OCI-LY3 (cell line): ENCODE measurements around the gene SLC20A1.

Source experiments
- H2AFZ ChIP-seq: fragments of 200-600, 300-600 bp; shearing (Covaris generic); 2 replicates; pipeline ENCODE4 v1.6.0; 2014; ENCODE audit warnings: antibody characterized with exemption, low read depth, low read length
- H3K27ac ChIP-seq: fragments of 200-600, 300-600 bp; sonication (generic); 2 replicates; pipeline ENCODE4 v1.5.1; 2014; ENCODE audit warnings: mild to moderate bottlenecking, low read length, moderate library complexity, mixed read lengths
- H3K27me3 ChIP-seq: fragments of 200-600, 300-600 bp; sonication (generic); 2 replicates; pipeline ENCODE4 v1.6.1; 2014; ENCODE audit warnings: low read depth, low read length, mixed read lengths
- H3K36me3 ChIP-seq: fragments of 200-600, 300-600 bp; sonication (generic); replicated peaks from 2 replicates; pipeline ENCODE3; 2014; ENCODE audit warnings: low read depth, low read length, mixed read lengths
- H3K4me1 ChIP-seq: fragments of 300-600, 200-600 bp; sonication (generic); 2 replicates; pipeline ENCODE4 v1.6.1; 2014; ENCODE audit warnings: low read length, mixed read lengths
- H3K4me2 ChIP-seq: fragments of 200-600, 300-600 bp; sonication (generic); 2 replicates; pipeline ENCODE4 v1.6.1; 2014; ENCODE audit warnings: low read length, mixed read lengths
- H3K4me3 ChIP-seq: fragments of 300-600, 200-600 bp; sonication (generic); 2 replicates; pipeline ENCODE4 v1.5.1; 2014; ENCODE audit warnings: antibody characterized with exemption, mild to moderate bottlenecking, low read length, moderate library complexity
- H3K79me2 ChIP-seq: fragments of 300-600, 200-600 bp; shearing (Covaris generic); 2 replicates; pipeline ENCODE4 v1.6.1; 2014; ENCODE audit warnings: mild to moderate bottlenecking, low read length, mixed read lengths
- H3K9ac ChIP-seq: fragments of 300-600, 200-600 bp; shearing (Covaris generic); 2 replicates; pipeline ENCODE4 v1.6.0; 2014; ENCODE audit warnings: mild to moderate bottlenecking, low read length, moderate library complexity
- H3K9me3 ChIP-seq: fragments of 200-600, 300-600 bp; shearing (Covaris generic); 2 replicates; pipeline ENCODE4 v1.6.1; 2014; ENCODE audit warnings: low read length, mixed read lengths; ENCODE audit not compliant: insufficient read depth
- H4K20me1 ChIP-seq: fragments of 200-600, 300-600 bp; sonication (generic); 2 replicates; pipeline ENCODE4 v1.6.1; 2016; ENCODE audit warnings: low read length, mixed read lengths; ENCODE audit not compliant: insufficient read depth
- CTCF ChIP-seq: fragments of 200-600, 300-600 bp; sonication (generic); IDR thresholded peaks from 2 replicates; pipeline ENCODE4 v1.5.1; 2014; ENCODE audit warnings: antibody characterized with exemption, low read length, low read depth
- EZH2phosphoT487 ChIP-seq: fragments of 200-600 bp; shearing (Covaris generic); IDR thresholded peaks from 2 replicates; pipeline ENCODE4 v1.6.1; 2018; ENCODE audit warnings: antibody characterized with exemption, mixed run types, low read depth

The SLC20A1 gene

DNA sequence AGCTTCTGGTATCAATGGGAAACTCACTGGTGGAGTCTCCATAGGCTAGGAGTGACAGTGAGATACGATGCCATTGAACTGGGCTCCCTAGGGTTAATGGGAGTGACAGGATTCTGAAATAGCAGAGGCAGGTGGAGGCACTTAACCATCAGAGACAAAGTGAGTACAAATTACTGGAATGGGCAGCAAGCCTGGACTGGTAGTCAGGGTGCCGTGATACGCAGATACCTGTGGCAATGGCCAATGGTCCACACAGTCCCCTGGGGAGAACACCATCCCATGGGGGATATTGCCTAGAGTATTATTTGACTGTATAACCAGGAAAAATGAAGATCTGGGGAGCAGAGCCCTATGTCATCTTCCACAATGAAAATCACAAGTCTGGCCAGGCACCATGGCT is 44.0 kb upstream of the SLC20A1 start:
- H3K4me2 ChIP-seq = no peak overlapping the region
- H3K4me1 ChIP-seq = no peaks in the 10 kb centered on the region
- no peaks in the 10 kb centered on the region for H3K9me3 ChIP-seq
- no peak overlapping the region for H3K4me3 ChIP-seq
- H2AFZ ChIP-seq = no peak overlapping the region
- no peak for TF ChIP-seq CTCF
- no peak for TF ChIP-seq EZH2phosphoT487
- H4K20me1 ChIP-seq = no peaks in the 10 kb centered on the region
- no peaks in the 10 kb centered on the region for H3K36me3 ChIP-seq
- no peak overlapping the region for H3K9ac ChIP-seq
- no peaks in the 10 kb centered on the region for H3K79me2 ChIP-seq
- H3K27ac ChIP-seq = no peak overlapping the region
- H3K27me3 ChIP-seq = no peaks in the 10 kb centered on the region

GRCh38 chr2:112602917-112603316 is 42.8 kb upstream of the SLC20A1 start:
- Histone ChIP-seq H2AFZ (no peak overlapping the region), H4K20me1 (no peaks in the 10 kb centered on the region), H3K9me3 (no peaks in the 10 kb centered on the region), H3K27ac (no peak overlapping the region), H3K27me3 (no peaks in the 10 kb centered on the region), H3K4me1 (no peaks in the 10 kb centered on the region), H3K36me3 (no peaks in the 10 kb centered on the region), H3K79me2 (no peaks in the 10 kb centered on the region), H3K4me2 (no peak overlapping the region), H3K9ac (no peak overlapping the region), H3K4me3 (no peak overlapping the region)
- TF ChIP-seq CTCF (no peak), EZH2phosphoT487 (no peak)

- no peaks in the 10 kb centered on the region for H4K20me1 ChIP-seq
- no peak overlapping the region for H3K4me3 ChIP-seq
Observed at GRCh38 chr2:112603731-112604130, 42.0 kb upstream of the SLC20A1 start.

GRCh38 chr2:112604952-112605351 is 40.8 kb upstream of the SLC20A1 start:
- H4K20me1 ChIP-seq = no peaks in the 10 kb centered on the region
- H3K9me3 ChIP-seq = no peaks in the 10 kb centered on the region
- H3K27ac ChIP-seq = no peak overlapping the region
- no peaks in the 10 kb centered on the region for H3K4me1 ChIP-seq
- H3K4me2 ChIP-seq = no peak overlapping the region
- TF ChIP-seq EZH2phosphoT487 (no peak), CTCF (no peak)
- H3K4me3 ChIP-seq = no peak overlapping the region
- no peaks in the 10 kb centered on the region for H3K36me3 ChIP-seq
- no peak overlapping the region for H2AFZ ChIP-seq
- no peaks in the 10 kb centered on the region for H3K79me2 ChIP-seq
- H3K27me3 ChIP-seq = no peaks in the 10 kb centered on the region
- H3K9ac ChIP-seq = no peak overlapping the region

More at GRCh38 chr2:112603731-112604130, 42.0 kb upstream of the SLC20A1 start:
- Histone ChIP-seq H2AFZ (no peak overlapping the region), H3K27ac (no peak overlapping the region), H3K36me3 (no peaks in the 10 kb centered on the region), H3K4me2 (no peak overlapping the region), H3K4me1 (no peaks in the 10 kb centered on the region), H3K9ac (no peak overlapping the region), H3K79me2 (no peaks in the 10 kb centered on the region), H3K9me3 (no peaks in the 10 kb centered on the region), H3K27me3 (no peaks in the 10 kb centered on the region)
- TF ChIP-seq EZH2phosphoT487 = no peak
- no peak for TF ChIP-seq CTCF
